CD4-positive, alpha-beta T cell treated with Interleukin-2 at 100 ng/mL for 4 hours (primary cell): Measurements from ENCODE around the gene HYPK.
"Not testable (repeated sequence)": the region's sequence is repeated elsewhere in the genome, so short reads cannot be mapped to it uniquely, and the experiment has no call there.

Experiments used
- DNase-seq: peaks from one replicate; pipeline ENCODE4 v3.0.0-alpha.2; 2020; ENCODE audit warnings: low spot score

The HYPK gene

DNA sequence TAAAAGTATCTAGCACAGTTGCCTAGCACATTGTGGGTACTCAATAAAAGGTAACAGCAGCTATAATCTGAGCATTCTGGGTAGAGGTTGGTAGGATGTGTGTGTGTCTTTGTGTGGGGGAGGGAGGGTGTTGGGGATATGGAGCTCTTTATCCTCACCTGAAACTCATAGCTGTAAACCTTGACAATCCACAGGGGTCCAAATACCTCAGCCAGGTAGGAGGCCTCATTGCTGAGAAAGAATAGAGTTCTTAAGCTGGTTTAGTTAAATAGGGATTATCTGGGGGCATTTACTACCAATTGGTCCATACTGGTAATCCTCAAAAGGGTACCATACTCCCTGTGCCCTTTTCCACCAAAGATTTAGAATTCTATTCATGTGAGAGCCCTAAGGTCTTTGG, 4.4 kb upstream of the HYPK start:
- DNase-seq = no peak

DNA sequence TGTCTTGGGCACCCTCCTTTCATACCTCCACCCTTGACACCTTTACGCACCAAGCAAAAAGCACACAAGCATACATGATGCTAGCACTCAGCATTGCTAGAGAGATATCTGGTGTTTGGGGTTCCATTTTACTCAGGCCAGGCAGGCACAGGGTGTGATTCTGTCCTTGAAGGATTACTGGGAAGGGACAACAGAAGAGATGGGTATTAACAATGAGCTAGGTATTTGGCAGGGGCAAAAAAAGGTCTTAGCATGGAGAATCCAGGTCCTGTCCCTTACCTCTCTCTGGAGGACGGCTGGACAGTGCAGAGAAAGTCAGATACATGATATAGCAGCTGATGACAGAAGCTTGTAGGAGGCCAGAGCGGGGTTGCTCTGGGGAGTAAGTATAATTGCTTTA, 3.8 kb upstream of the HYPK start:
- DNase-seq = no peak

DNA sequence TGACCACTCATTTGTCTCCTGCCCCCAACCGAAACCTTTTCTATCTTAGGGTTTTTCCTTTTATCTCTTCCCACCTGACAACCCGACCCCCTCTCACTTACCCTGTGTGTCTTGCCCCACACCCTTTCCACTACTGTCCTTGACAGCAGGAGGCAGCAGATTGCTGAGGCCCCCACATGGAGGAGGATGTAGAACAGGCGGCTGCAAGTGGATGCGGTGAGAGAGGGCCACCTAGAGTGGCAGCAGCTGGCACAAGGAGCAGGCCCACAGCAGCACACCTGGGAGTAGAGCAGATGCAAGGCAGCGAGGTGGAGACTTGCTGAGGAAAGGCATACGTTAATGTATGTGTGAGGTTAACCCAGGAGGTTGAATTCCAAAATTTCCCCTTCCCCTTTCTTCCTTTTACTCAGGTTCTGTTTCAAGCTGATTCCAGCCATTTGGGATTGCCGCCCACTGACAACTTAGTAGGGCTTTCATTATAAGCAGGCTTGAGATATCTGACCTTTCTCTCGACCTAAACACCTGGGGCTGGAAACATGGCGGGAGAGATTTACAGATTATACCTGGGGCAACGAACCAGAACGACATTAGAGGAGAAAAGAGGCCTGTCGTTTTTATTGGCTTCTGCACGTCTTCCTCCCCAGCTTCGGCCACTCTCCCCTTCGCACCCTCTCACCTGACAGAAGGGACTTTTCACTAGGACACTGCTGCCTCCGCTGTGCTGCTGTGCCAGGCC, 1.0 kb upstream of the HYPK start:
- no peak for DNase-seq

DNA sequence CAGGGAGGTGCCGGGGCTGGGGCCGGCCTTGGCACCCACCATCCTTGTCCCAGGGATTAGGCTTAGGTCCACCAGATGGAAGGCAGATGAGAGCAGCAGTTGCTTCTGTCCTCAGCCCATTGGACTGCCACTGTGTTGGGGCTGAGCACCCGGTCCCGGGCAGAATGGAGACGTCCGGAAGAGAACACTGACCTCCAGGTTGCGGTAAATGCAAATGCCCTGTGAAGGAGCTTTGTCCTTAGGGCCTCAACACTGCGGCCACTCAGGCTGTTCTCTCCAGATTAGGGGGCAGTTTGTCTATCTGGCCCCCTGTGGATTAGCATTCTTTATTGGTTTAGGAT, 484 bp upstream of the HYPK start, which contains the start of gene SERINC4:
Gene SERINC4, minus strand, starts transcription at position 276 of the 341 bp plus-strand sequence. Its CDS starts 234 bp downstream, at position 42.
- DNase-seq = no peak

DNA sequence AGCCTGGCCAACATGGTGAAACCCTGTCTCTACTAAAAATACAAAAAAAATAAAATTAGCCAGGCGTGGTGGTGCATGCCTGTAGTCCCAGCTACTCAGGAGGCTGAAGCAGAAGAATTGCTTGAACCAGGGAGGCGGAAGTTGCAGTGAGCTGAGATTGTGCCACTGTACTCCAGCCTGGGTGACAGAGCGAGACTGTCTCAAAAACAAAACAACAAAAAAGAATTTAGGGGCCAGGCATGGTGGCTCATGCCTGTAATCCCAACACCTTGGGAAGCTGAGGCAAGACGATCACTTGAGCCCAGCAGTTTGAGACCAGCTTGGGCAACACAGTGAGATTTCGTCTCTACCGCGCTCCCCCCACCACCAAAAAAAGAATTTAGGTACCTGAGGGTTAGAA, 2.3 kb downstream of the HYPK start:
- DNase-seq = not testable (repeated sequence)

DNA sequence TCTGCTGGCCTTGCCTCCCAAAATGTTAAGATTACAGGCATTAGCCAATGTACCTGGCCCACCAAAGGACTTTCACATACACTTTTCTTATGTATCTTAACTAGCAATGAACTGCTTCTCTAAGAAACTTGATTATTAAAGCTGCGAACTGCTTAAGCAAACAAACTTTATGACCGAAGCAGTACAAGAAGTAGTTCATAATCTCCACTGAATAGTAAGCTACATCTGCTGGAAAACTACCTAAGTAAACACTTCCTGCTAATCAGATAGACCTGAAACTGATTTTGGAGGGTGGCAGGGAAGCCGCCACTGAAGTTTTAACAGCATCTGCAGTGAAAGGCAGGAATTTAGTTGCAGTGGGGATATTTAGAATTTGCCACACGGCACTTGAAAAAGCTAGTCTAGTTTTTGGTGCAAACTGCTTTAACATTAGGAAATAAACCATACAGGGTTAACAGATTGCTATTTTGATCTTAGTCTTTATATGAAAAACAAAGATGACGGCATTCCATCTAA, 8.1 kb downstream of the HYPK start:
- no peak for DNase-seq

DNA sequence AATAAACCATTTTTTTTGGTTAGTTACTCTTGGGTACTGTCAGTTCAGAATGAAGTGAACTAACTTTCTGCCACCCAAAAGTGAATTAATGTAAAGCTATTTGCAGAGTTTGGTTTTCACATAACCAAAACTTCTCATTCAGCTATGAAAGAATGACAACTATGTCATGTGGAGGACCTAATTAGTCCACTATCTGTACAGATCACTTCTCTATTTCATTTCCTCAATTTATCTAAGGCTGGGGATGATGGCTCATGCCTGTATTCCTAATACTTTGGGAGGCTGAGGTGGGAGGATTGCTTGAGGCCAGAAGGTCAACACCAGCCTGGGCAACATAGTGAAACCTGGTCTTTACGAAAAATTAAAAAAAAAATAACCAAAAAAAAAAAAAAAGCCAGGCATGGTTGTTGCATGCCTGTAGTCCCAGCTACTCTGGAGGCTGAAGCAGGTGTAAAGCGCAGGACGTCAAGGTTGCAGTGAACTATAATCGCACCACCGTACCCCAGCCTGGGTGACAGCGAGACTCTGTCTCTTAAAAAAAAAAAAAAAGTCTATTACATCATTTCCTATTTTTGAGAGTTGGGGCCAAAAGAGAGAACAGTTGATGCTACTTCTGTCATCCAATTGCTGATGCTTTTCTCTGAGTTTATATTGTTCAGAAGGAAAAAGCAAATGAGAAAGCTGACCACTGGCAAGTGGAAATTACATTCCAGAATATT, 8.7 kb downstream of the HYPK start:
- no peak for DNase-seq

DNA sequence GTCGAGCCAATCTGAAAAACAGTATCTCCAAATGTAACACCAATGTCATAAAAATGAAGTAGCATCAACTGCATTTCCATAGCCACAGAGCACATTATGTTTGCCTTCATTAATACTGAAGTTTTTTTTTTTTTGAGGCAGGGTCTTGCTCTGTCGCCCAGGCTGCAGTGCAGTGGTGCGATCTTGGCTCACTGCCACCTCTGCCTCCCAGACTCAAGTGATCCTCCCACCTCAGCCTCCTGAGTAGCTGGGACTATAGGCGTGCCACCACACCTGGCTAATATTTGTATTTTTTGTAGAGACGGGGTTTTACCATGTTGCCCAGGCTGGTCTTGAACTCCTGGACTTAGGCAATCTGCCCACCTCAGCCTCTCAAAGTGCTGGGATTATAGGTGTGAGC, 14.7 kb downstream of the HYPK start:
- DNase-seq = not testable (repeated sequence)

DNA sequence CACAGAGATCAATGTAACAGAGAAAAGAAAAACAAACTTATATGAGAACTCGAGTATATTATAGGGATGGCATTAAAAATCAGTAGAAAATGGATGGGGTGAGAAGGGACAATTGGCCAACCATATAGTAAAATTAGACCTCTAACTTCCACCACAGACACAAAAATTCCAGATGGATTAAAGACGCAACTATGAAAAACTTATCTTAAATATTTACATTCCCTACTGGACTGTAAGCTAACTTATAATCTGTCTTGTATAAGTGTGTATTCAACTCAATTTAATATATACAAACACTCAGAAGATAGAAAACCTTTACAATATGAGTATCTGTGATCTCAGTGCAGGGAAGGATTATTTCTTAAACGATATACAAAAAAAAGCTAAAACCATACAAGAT, 21.1 kb downstream of the HYPK start:
- no peak for DNase-seq

DNA sequence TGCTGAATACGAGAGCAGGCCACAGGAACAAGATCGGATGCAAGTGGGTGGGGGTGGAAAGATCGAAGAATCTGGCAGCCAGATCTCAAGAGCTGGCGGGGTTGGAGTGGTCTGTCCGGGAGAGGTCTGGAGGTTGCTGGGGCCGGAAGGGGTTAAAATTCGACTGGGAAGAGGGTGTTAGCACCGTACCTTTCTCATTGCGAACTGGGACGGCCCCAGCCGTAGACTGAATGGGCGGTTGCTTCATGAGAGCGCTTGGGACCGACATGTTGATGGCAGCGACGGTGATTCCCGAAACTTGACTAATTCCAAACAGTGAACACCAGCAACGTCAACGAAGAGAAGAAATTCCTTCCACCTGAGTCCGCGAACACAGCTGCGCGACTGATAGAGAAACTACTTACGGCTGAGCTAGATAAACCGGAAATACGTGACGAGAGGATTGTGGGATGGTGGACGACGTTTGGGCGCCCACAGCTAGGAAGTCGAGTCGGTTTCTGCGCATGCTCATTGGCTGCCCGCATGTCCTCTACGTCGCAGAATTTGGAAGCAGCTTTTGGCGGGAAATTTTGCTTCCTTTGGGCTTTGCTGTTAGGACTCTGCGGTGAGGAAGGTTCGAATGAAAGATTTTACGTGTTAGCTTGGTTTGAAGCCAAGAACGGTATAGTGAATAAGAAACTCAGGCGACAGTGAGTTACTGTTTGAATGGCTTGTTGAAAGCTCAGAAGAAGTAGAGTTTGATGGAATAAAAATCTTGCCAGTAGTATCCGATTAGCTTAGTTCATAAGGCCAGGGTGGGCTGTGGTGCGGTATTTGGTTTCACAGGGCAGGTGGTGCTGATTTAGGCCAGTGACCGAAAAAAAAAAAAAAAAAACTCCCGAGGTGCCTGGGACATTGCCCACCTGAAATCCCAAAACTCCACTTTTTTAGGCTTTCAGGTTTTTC, 24.2 kb downstream of the HYPK start, which contains the start of gene MFAP1:
Gene MFAP1, minus strand, starts transcription at position 389 of the 945 bp plus-strand sequence. Its CDS starts 121 bp downstream, at position 268.
- peak; percentile 94 for DNase-seq

DNA sequence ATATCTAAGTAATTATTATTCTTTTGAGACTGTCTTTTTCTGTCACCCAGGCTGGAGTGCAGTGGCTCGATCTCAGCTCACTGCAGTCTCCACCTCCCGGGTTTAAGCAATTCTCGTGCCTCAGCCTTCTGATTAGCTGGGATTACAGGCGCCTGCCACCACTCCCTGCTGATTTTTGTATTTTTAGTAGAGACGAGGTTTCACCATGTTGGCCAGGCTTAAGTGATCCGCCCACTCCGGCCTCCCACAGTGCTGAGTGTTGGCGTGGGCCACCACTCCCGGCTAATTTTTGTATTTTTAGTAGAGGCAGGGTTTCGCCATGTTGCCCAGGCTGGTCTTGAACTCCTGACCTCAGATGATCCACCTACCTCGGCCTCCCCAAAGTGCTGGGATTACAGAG, 24.9 kb downstream of the HYPK start:
- not testable (repeated sequence) for DNase-seq

DNA sequence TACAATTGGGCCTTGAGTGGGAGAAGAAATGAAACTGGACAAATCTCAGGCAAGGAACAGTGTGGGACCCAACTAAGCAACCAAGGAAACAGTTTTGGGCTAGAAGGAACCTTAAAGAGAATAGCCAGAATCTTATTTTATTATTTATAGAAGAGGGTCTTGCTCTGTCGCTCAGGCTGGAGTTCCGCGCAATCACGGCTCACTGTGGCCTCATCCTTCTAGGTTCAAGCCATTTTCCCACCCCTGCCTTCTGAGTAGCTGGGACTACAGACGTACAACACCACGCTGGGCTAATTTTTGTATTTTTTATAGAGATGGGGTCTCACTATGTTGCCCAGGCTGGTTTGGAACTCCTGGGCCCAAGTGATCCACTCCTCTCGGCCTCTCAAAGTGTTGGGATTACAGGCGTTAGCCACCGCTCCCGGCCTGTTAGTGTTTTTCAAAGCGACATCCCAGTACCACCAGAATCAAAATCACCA, 25.7 kb downstream of the HYPK start:
- no peak for DNase-seq

DNA sequence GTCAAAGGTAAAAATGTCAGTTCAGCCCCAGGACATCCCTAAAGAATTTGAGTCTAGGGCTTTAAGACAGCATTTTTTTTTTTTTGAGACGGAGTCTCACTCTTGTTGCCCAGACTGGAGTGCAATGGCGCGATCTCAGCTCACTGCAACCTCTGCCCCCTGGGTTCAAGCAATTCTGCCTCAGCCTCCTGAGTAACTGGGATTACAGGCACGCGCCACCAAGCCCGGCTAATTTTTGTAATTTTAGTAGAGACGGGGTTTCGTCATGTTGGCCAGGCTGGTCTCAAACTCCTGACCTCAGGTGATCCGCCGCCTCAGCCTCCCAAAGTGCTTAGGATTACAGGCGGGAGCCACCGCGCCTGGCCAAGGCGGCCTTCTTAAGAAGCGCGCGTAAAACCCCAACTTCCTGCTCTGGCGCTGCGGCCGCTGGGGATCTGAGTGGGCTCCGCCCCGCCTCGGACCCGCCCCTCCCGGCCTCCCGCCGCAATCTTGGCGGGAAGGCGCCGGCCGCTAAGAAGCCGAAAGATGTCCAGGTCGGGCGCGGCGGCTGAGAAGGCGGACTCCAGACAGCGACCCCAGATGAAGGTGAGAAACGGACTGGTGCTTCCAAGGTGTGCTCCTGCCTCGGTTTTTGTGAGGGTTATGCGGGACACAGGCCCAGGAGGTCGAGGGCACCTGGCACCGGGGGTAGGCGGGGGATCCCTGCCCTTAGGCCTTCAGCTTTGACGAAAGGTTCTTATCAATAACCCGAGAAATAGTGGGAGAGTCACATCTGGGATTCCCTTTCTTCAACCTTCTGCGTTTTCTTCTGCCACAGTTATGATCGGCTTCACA, 26.3 kb downstream of the HYPK start, which contains the start of gene WDR76:
Gene WDR76, plus strand, starts transcription at position 495 of the 834 bp plus-strand sequence. Its CDS starts 31 bp downstream, at position 526.
- DNase-seq = peak; percentile 68

DNA sequence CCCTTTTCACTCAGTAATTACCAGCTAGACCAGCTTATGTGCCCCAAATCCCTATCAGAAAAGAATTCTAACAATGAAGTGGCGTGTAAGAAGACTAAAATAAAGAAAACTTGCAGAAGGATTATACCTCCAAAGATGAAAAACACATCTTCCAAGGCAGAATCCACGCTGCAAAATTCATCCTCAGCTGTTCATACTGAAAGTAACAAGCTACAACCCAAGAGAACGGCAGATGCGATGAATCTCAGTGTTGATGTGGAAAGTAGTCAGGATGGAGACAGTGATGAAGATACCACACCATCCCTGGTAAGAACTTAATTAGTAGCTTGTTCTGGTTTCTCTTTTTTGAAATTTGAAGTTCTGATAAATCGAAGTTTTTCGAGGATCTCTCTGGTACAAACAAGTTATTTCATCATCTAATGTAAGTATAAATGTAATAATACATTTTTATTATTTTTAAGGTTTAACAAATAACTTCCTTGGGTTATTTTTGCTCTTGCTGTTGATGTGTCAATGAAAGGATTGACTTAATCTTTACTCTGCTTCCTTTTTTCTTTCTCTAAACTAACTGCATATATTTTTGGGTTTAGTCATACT, 27.8 kb downstream of the HYPK start:
- peak; percentile 18 for DNase-seq

DNA sequence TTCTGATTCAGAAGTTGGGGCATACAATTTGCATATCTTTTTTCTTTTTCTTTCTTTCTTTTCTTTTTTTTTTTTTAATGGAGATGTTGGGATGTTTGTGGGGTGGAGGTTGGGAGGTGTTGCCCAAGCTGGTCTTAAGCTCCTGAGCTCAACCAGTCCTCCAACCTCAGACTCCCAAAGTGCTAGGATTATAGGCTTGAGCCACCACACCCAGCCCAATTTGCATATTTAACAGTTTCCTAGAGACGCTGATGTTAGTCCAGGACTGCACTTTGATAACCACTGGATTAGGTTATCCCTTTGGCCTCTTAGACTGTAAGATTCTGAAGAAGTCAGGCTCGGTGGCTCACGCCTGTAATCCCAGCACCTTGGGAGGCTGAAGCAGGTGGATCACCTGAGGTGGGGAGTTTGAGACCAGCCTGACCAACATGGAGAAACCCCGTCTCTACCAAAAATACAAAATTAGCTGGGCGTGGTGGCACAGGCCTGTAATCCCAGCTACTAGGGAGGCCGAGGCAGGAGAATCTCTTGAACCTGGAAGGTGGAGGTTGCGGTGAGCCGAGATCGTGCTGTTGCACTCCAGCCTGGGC, 29.6 kb downstream of the HYPK start:
- not testable (repeated sequence) for DNase-seq

DNA sequence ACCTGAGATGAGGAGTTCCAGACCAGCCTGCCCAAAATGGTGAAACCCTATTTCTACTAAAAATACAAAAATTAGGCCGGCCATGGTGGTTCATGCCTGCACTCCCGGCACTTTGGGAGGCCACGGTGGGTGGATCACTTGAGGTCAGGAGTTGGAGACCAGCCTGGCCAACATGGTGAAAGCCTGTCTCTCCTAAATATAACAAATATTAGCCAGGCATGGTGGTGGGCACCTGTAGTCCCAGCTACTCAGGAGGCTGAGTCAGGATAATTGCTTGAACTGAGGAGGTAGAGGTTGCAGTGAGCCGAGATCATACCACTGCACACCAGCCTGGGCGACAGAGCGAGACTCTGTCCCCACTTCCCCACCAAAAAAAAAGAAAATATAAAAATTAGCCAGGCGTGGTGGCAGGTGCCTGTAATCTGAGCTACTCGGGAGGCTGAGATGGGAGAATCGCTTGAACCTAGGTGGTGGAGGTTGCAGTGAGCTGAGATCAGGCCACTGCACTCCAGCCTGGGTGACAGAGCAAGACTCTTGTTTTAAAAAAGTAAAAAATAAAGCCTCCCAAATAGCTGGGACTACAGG, 30.4 kb downstream of the HYPK start:
- not testable (repeated sequence) for DNase-seq

DNA sequence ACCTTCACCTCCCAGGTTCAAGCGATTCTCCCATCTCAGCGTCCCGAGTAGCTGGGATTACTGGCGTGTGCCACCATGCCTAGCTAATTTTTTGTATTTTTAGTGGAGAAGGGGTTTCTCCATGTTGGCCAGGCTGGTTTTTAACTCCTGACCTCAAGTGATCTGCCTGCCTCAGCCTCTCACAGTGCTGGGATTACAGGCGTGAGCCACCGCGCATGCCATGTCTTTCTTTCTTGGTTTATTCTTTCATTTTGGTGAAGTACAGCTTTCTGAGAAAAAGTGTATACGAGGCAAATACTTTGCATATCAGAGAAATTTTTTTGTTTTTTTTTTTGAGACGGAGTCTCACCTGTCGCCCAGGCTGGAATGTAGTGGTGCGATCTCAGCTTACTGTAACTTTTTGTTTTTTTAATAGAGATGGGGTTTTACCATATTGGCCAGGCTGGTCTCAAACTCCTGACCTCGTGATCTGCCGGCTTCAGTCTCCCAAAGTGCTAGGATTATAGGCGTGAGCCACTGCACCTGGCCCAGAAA, 31.2 kb downstream of the HYPK start:
- not testable (repeated sequence) for DNase-seq

DNA sequence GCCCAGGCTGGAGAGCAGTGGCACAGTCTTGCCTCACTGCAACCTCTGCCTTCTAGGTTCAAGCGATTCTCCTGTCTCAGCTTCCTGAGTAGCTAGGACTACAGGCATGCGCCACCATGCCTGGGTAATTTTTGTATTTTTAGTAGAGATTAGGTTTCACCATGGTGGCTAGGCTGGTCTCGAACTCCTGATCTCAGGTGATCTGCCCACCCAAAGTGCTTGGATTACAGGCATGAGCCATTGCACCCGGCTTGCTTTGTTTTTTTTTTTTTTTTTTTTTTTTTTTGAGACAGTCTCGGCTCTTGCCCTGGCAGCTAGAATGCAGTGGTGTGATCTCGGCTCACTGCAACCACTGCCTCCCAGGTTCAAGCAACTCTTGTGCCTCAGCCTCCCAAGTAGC, 32.1 kb downstream of the HYPK start:
- not testable (repeated sequence) for DNase-seq

DNA sequence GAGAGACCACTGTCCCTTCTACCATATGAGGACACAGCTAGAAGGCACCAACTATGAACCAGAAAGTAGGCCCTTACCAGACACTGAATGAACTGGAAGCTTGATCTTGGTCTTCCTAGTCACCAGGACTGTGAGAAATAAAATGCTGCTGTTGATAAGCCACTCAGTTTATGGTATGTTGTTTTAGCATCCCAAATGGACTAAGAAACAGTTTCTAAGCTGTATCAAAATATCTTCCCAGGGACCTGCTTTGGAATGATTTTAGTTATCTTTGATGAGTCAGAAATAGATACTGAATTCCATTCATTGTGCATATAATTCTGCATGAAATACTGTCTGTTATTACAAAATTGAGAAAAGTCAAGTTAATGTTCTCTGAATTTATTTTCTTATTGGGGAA, 45.0 kb downstream of the HYPK start:
- DNase-seq = no peak
